Left lobe of liver (tissue), 2 donors: Measurements from ENCODE around the gene ZNF629. TPM values are rescaled to one million over a fixed set of nuclear protein-coding genes. Genes with fewer than 3 reads are reported as not detected.

Experiments used
- ATAC-seq: fragments of 200-7000 bp; cut with Tn5 transposase; one replicate; pipeline ENCODE4 v1.9.1; 2020; ENCODE audit warnings: mild to moderate bottlenecking, moderate library complexity
- DNase-seq: peaks from one replicate; pipeline ENCODE4 v3.0.0-alpha.2; 2020; ENCODE audit warnings: low spot score
- total RNA-seq: library from RNA; stranded (reverse); gene quantifications from one replicate; pipeline ENCODE4 v1.2.1, GENCODE V29; 2021
- donor health status: DM: no; HTN: no; CAD: no; lungs with moderate emphysema.
- donor health status: DM: no; HTN: yes; CAD: no.

Gene ZNF629
- total RNA-seq, 1 donor from 2014 or later: 4.6 TPM

GRCh38 chr16:30768583-30769181 lies 18.3 kb downstream of the ZNF629 start:
- ATAC-seq (no peak), DNase-seq (no peak)

- ATAC-seq: no peak
- no peak for DNase-seq
Observed at GRCh38 chr16:30767767-30768465, 19.1 kb downstream of the ZNF629 start.

- ATAC-seq (no peak), DNase-seq (no peak)
Observed at GRCh38 chr16:30766933-30767284, 20.1 kb downstream of the ZNF629 start.

GRCh38 chr16:30766206-30766932 lies 20.6 kb downstream of the ZNF629 start:
- no peak for ATAC-seq

GRCh38 chr16:30764816-30765465 lies 22.1 kb downstream of the ZNF629 start:
- ATAC-seq: no peak
- no peak for DNase-seq

More at GRCh38 chr16:30766206-30766932, 20.6 kb downstream of the ZNF629 start:
- no peak for DNase-seq

GRCh38 chr16:30764086-30764485 lies 22.9 kb downstream of the ZNF629 start:
- ATAC-seq (no peak), DNase-seq (no peak)

GRCh38 chr16:30762991-30763725 lies 23.8 kb downstream of the ZNF629 start:
- DNase-seq: no peak

GRCh38 chr16:30761928-30762902 lies 24.8 kb downstream of the ZNF629 start, which contains the start of the genes CFAP119 and RNF40:
TSS of gene CFAP119 (minus strand) at chr16:30762062. CDS start at chr16:30761748, 314 bp downstream.
TSS of gene RNF40 (plus strand) at chr16:30762322. CDS start at chr16:30762546, 224 bp downstream.
- ATAC-seq (peak; percentile 94), DNase-seq (peak; percentile 98)

More at GRCh38 chr16:30762991-30763725, 23.8 kb downstream of the ZNF629 start:
- no peak for ATAC-seq

GRCh38 chr16:30761427-30761927 lies 25.5 kb downstream of the ZNF629 start:
- ATAC-seq: peak; percentile 41

GRCh38 chr16:30760577-30761426 lies 26.2 kb downstream of the ZNF629 start:
- ATAC-seq: no peak
- no peak for DNase-seq

More at GRCh38 chr16:30761427-30761927, 25.5 kb downstream of the ZNF629 start:
- DNase-seq: no peak

- ATAC-seq (no peak), DNase-seq (no peak)
Observed at GRCh38 chr16:30760001-30760559, 26.9 kb downstream of the ZNF629 start.

GRCh38 chr16:30758988-30759491 lies 28.0 kb downstream of the ZNF629 start:
- no peak for ATAC-seq
- no peak for DNase-seq

- ATAC-seq (no peak), DNase-seq (no peak)
Observed at GRCh38 chr16:30757316-30757715, 29.7 kb downstream of the ZNF629 start.

- DNase-seq (no peak), ATAC-seq (no peak)
Observed at GRCh38 chr16:30756781-30757100, 30.3 kb downstream of the ZNF629 start.

GRCh38 chr16:30755955-30756780 lies 30.8 kb downstream of the ZNF629 start:
- ATAC-seq (no peak), DNase-seq (no peak)

- no peak for DNase-seq
- ATAC-seq: peak; percentile 16
Observed at GRCh38 chr16:30753596-30753995, 33.4 kb downstream of the ZNF629 start.
